ENCODE results near the gene ELK3. TPM values are rescaled to one million over a fixed set of nuclear protein-coding genes. Genes with fewer than 3 reads are reported as not detected.

ELK3 gene
- total and polyA plus RNA-seq, 5 donors: 11.5 to 34.0 (median 18.9) TPM

- Histone ChIP-seq H3K4me1 (ENCODE audit: control insufficient read depth, insufficient read depth, low read length) (no peaks in the 10 kb centered on the region), H3K4me3 (ENCODE audit: low read length) (no peak overlapping the region), H3K27ac (ENCODE audit: low read length) (no peak overlapping the region), H3K27me3 (ENCODE audit: control insufficient read depth, insufficient read depth) (no peaks in the 10 kb centered on the region), H3K9me3 (ENCODE audit: control insufficient read depth, low read length) (no peaks in the 10 kb centered on the region)
- DNase-seq (no peak), ATAC-seq (no peak)
- intact Hi-C loops (cut with DNase I): no loop called here
Observed at GRCh38 chr12:96285158-96285557, 91.0 kb downstream of the ELK3 start.

DNA sequence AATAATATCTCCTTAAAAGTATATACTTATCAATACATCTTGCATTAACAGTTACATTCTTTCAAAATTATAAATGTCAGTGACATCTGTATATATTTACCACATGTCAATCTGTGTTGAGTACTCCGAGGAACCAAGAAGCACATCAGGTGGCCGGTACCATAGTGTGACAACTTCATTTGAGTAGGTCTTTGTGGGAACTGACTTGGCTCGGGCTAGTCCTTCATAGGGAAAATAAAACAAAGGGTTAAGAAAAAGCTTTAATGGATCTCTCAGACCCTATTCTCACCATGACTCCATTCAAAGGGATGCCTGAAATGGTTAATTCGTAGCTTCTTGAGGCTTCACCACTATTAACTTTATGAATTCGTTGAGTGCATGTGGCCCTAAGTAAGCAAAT, 94.9 kb downstream of the ELK3 start:
- intact Hi-C loops (cut with DNase I): no loop called here
- WGBS: 89% methylated on average over 5 of the region's 5 CpGs
- DNase-seq (no peak), ATAC-seq (no peak)
- H3K4me3 ChIP-seq (ENCODE audit: low read length): no peak overlapping the region
- H3K4me1 ChIP-seq (ENCODE audit: control insufficient read depth, insufficient read depth, low read length): no peaks in the 10 kb centered on the region
- H3K27me3 ChIP-seq (ENCODE audit: control insufficient read depth, insufficient read depth): no peaks in the 10 kb centered on the region
- no peaks in the 10 kb centered on the region for H3K9me3 ChIP-seq (ENCODE audit: control insufficient read depth, low read length)
- no peak overlapping the region for H3K27ac ChIP-seq (ENCODE audit: low read length)

DNA sequence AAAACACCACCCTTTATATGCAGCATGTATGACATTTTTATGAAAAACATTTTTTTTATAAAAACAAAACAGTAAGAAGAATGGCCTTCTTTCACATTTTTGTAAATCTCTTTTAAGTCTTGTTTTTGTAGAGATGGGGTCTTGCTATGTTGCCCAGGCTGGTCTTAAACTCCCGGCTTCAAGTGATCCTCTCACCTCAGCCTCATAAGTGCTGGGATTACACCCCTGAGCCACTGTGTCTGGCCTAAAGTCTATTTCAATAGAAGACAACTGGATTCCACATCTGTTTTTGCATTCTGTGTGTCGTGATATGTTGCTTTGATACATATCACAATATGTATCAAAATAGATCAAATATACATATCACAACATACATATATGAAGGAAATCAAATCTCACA, 98.9 kb downstream of the ELK3 start:
- intact Hi-C loops (cut with DNase I): no loop called here
- Histone ChIP-seq H3K4me1 (ENCODE audit: control insufficient read depth, insufficient read depth, low read length) (no peaks in the 10 kb centered on the region), H3K27ac (ENCODE audit: low read length) (no peak overlapping the region), H3K4me3 (ENCODE audit: low read length) (no peak overlapping the region), H3K27me3 (ENCODE audit: control insufficient read depth, insufficient read depth) (no peaks in the 10 kb centered on the region), H3K9me3 (ENCODE audit: control insufficient read depth, low read length) (no peaks in the 10 kb centered on the region)
- no peak for DNase-seq
- ATAC-seq: no peak
- 97% methylated on average over 2 of the region's 2 CpGs for WGBS

GRCh38 chr12:96294831-96295230, 100.7 kb downstream of the ELK3 start:
- no peak for DNase-seq
- intact Hi-C loops (cut with DNase I): no loop called here
- no peaks in the 10 kb centered on the region for H3K4me1 ChIP-seq (ENCODE audit: control insufficient read depth, insufficient read depth, low read length)
- 82% methylated on average over 3 of the region's 3 CpGs for WGBS
- no peak for ATAC-seq
- H3K27me3 ChIP-seq (ENCODE audit: control insufficient read depth, insufficient read depth): no peaks in the 10 kb centered on the region
- no peaks in the 10 kb centered on the region for H3K9me3 ChIP-seq (ENCODE audit: control insufficient read depth, low read length)
- no peak overlapping the region for H3K27ac ChIP-seq (ENCODE audit: low read length)
- no peak overlapping the region for H3K4me3 ChIP-seq (ENCODE audit: low read length)

GRCh38 chr12:96295532-96296160, 101.5 kb downstream of the ELK3 start:
- DNase-seq: no peak
- no peaks in the 10 kb centered on the region for H3K9me3 ChIP-seq (ENCODE audit: control insufficient read depth, low read length)
- intact Hi-C loops (cut with DNase I): no loop called here
- 94% methylated on average over 6 of the region's 6 CpGs for WGBS
- H3K27ac ChIP-seq (ENCODE audit: low read length): no peak overlapping the region
- no peak overlapping the region for H3K4me3 ChIP-seq (ENCODE audit: low read length)
- H3K4me1 ChIP-seq (ENCODE audit: control insufficient read depth, insufficient read depth, low read length): no peaks in the 10 kb centered on the region
- ATAC-seq: no peak
- no peaks in the 10 kb centered on the region for H3K27me3 ChIP-seq (ENCODE audit: control insufficient read depth, insufficient read depth)

DNA sequence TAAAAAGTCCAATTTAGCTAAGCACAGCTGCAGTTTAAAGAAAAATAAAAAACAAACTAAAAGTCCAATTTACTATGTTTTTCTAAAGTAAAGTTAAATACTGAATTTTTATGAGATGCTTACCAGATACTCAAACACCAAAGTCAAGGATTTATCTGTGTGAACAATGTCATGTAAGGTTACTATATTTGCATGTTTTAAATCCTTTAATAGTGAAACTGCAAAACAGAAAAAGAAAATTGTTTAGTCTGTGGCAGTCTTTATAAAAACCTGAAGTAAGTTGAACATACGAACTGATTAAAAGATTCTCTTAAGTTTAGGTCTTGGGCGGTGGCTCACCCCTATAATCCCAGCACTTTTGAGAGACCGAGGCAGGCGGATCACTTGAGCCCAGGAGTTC, 103.3 kb downstream of the ELK3 start:
- no peaks in the 10 kb centered on the region for H3K27me3 ChIP-seq (ENCODE audit: control insufficient read depth, insufficient read depth)
- ATAC-seq (no peak), DNase-seq (no peak)
- H3K4me3 ChIP-seq (ENCODE audit: low read length): no peak overlapping the region
- H3K4me1 ChIP-seq (ENCODE audit: control insufficient read depth, insufficient read depth, low read length): no peaks in the 10 kb centered on the region
- 98% methylated on average over 4 of the region's 4 CpGs for WGBS
- H3K9me3 ChIP-seq (ENCODE audit: control insufficient read depth, low read length): no peaks in the 10 kb centered on the region
- H3K27ac ChIP-seq (ENCODE audit: low read length): no peak overlapping the region
- intact Hi-C loops (cut with DNase I): no loop called here

DNA sequence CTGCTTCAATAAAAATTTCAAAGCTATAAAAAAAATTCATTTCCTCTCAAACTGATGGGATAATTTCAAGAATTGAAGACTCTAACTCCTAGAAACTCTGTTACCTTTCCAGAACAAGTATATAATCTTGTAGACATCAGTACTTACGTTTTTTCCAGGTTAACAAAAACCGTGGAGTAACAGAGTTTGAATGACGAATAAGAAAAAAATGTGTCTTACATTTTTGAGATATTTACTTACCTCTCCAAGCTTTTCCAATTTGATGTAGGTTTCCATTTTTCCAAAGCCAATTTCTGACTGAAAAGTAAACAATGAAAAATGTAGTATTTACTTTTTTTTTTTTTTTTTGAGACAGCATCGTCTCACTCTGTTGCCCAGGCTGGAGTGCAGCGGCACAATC, 105.9 kb downstream of the ELK3 start:
- DNase-seq: no peak
- WGBS: 94% methylated on average over 5 of the region's 5 CpGs
- intact Hi-C loops (cut with DNase I): loop anchor here in 1 of 4 donors (10.0 kb wide), 1 partner anchor 95 kb away; no protein-coding TSS in a partner anchor
- Histone ChIP-seq H3K9me3 (ENCODE audit: control insufficient read depth, low read length) (no peaks in the 10 kb centered on the region), H3K27me3 (ENCODE audit: control insufficient read depth, insufficient read depth) (no peaks in the 10 kb centered on the region), H3K4me1 (ENCODE audit: control insufficient read depth, insufficient read depth, low read length) (no peaks in the 10 kb centered on the region), H3K27ac (ENCODE audit: low read length) (no peak overlapping the region), H3K4me3 (ENCODE audit: low read length) (no peak overlapping the region)
- no peak for ATAC-seq

GRCh38 chr12:96301732-96302131, 107.6 kb downstream of the ELK3 start:
- DNase-seq: no peak
- WGBS: 94% methylated on average over 4 of the region's 4 CpGs
- no peak overlapping the region for H3K27ac ChIP-seq (ENCODE audit: low read length)
- H3K4me1 ChIP-seq (ENCODE audit: control insufficient read depth, insufficient read depth, low read length): no peaks in the 10 kb centered on the region
- intact Hi-C loops (cut with DNase I): loop anchor here in 1 of 4 donors (10.0 kb wide), 1 partner anchor 93 kb away; no protein-coding TSS in a partner anchor
- no peak for ATAC-seq
- H3K9me3 ChIP-seq (ENCODE audit: control insufficient read depth, low read length): no peaks in the 10 kb centered on the region
- no peak overlapping the region for H3K4me3 ChIP-seq (ENCODE audit: low read length)
- H3K27me3 ChIP-seq (ENCODE audit: control insufficient read depth, insufficient read depth): no peaks in the 10 kb centered on the region

- intact Hi-C loops (cut with DNase I): loop anchor here in 1 of 4 donors (10.0 kb wide), 1 partner anchor 92 kb away; no protein-coding TSS in a partner anchor
- no peak for ATAC-seq
- DNase-seq: no peak
- no peaks in the 10 kb centered on the region for H3K9me3 ChIP-seq (ENCODE audit: control insufficient read depth, low read length)
- no peaks in the 10 kb centered on the region for H3K4me1 ChIP-seq (ENCODE audit: control insufficient read depth, insufficient read depth, low read length)
- H3K27me3 ChIP-seq (ENCODE audit: control insufficient read depth, insufficient read depth): no peaks in the 10 kb centered on the region
- 85% methylated on average over 2 of the region's 2 CpGs for WGBS
- no peak overlapping the region for H3K4me3 ChIP-seq (ENCODE audit: low read length)
- no peak overlapping the region for H3K27ac ChIP-seq (ENCODE audit: low read length)
Observed at GRCh38 chr12:96302687-96303310, 108.6 kb downstream of the ELK3 start.

DNA sequence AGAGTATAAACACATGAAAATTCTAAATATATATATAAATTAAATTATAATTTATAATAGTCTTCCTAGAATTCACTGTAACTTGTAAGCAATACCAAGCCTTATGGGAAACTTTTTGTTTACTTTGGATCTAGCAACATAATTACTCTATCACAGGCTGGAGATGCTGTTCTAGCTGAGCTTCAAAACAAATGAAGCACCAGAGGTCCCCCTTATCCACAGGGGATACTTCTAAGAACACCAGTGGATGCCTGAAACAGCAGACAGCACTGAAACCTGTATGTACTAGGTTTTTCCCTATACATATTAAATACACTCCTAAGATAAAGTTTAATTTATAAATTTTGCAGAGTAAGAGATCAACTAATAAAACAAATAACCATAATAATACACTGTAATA, 109.5 kb downstream of the ELK3 start:
- no peak for ATAC-seq
- no peak overlapping the region for H3K27ac ChIP-seq (ENCODE audit: low read length)
- H3K27me3 ChIP-seq (ENCODE audit: control insufficient read depth, insufficient read depth): no peaks in the 10 kb centered on the region
- H3K4me3 ChIP-seq (ENCODE audit: low read length): no peak overlapping the region
- intact Hi-C loops (cut with DNase I): loop anchor here in 1 of 4 donors (10.0 kb wide), 1 partner anchor 91 kb away; no protein-coding TSS in a partner anchor
- DNase-seq: no peak
- no peaks in the 10 kb centered on the region for H3K9me3 ChIP-seq (ENCODE audit: control insufficient read depth, low read length)
- H3K4me1 ChIP-seq (ENCODE audit: control insufficient read depth, insufficient read depth, low read length): no peaks in the 10 kb centered on the region

DNA sequence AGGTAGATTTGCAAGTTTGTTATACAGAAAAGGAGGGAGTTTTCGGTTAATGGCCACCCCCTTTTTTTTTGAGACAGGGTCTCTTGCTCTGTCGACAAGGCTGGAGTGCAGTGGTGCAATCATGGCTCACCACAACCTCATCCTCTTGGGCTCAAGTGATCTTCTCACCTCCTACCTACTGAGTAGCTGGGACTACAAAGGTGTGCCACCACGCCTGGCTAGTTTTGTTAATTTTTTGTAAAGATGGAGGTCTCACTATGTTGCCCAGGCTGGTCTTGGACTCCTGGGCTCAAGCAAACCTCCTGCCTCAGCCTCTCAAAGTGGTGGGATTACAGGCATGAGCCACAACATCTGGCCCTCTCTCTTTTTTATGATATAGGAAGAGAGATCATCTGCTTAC, 111.5 kb downstream of the ELK3 start:
- DNase-seq: no peak
- H3K27me3 ChIP-seq (ENCODE audit: control insufficient read depth, insufficient read depth): no peaks in the 10 kb centered on the region
- H3K4me3 ChIP-seq (ENCODE audit: low read length): no peak overlapping the region
- H3K9me3 ChIP-seq (ENCODE audit: control insufficient read depth, low read length): no peaks in the 10 kb centered on the region
- ATAC-seq: no peak
- intact Hi-C loops (cut with DNase I): loop anchor here in 2 of 4 donors (5.0 to 10.0 kb wide), 2 partner anchors 89 to 92 kb away; no protein-coding TSS in a partner anchor
- no peak overlapping the region for H3K27ac ChIP-seq (ENCODE audit: low read length)
- H3K4me1 ChIP-seq (ENCODE audit: control insufficient read depth, insufficient read depth, low read length): no peaks in the 10 kb centered on the region
- WGBS: 95% methylated on average over 3 of the region's 3 CpGs

Data from right cardiac atrium (tissue), 5 donors.